GM23338 (cell line): ENCODE data around the gene PPP2R5C. TPM values are rescaled to one million over a fixed set of nuclear protein-coding genes. Genes with fewer than 3 reads are reported as not detected.

Experiments used
- ATAC-seq: fragments of 200-7000 bp; cut with Tn5 transposase; 3 replicates; pipeline ENCODE4 v1.9.1; 2020
- DNase-seq: peaks from one replicate; pipeline ENCODE4 v3.0.0-alpha.2; 2015; ENCODE audit warnings: low spot score
- H2AFZ ChIP-seq: fragments of 200-600 bp; sonication (generic); 2 replicates; pipeline ENCODE4 v1.8.0; 2016; ENCODE audit warnings: antibody characterized with exemption, mild to moderate bottlenecking, moderate library complexity
- H3F3A ChIP-seq: fragments of 200-600 bp; sonication (generic); replicated peaks from 2 replicates; pipeline ENCODE4 v1.8.0; 2017; ENCODE audit warnings: antibody characterized with exemption, mixed run types, low read depth
- H3K27ac ChIP-seq: fragments of 200-600 bp; sonication (generic); 2 replicates; pipeline ENCODE4 v1.6.1; 2016; ENCODE audit warnings: low read depth
- H3K27me3 ChIP-seq: fragments of 200-600 bp; sonication (generic); 2 replicates; pipeline ENCODE4 v1.8.0; 2016; ENCODE audit warnings: mild to moderate bottlenecking, mixed run types, moderate library complexity; ENCODE audit not compliant: insufficient read depth
- H3K36me3 ChIP-seq: fragments of 200-600 bp; sonication (generic); 2 replicates; pipeline ENCODE4 v1.8.0; 2016; ENCODE audit warnings: mild to moderate bottlenecking; ENCODE audit not compliant: insufficient read depth
- H3K4me1 ChIP-seq: fragments of 200-600 bp; sonication (generic); 2 replicates; pipeline ENCODE4 v1.8.0; 2016; ENCODE audit warnings: mild to moderate bottlenecking, moderate library complexity; ENCODE audit not compliant: insufficient read depth
- H3K4me2 ChIP-seq: fragments of 200-600 bp; sonication (generic); 2 replicates; pipeline ENCODE4 v1.7.1; 2017; ENCODE audit warnings: mixed run types
- H3K4me3 ChIP-seq: fragments of 200-600 bp; sonication (generic); 2 replicates; pipeline ENCODE4 v1.6.1; 2016; ENCODE audit warnings: mixed run types
- H3K79me2 ChIP-seq: fragments of 200-600 bp; sonication (generic); replicated peaks from 2 replicates; pipeline ENCODE4 v1.8.0; 2017; ENCODE audit warnings: mild to moderate bottlenecking; ENCODE audit not compliant: insufficient read depth
- H3K9me2 ChIP-seq: fragments of 200-600 bp; sonication (generic); 2 replicates; pipeline ENCODE4 v1.8.0; 2017; ENCODE audit not compliant: insufficient read depth
- H4K20me1 ChIP-seq: fragments of 200-600 bp; sonication (generic); replicated peaks from 2 replicates; pipeline ENCODE4 v1.8.0; 2017; ENCODE audit warnings: mild to moderate bottlenecking; ENCODE audit not compliant: insufficient read depth
- H3K27ac Mint-ChIP-seq: 2 replicates; pipeline ENCODE4 v1.8.0; 2020; ENCODE audit warnings: inconsistent platforms, mild to moderate bottlenecking, moderate library complexity, mixed read lengths
- H3K27me3 Mint-ChIP-seq: 3 replicates; pipeline ENCODE4 v1.8.0; 2022; ENCODE audit warnings: low read depth, mild to moderate bottlenecking, moderate library complexity, mixed read lengths, inconsistent platforms; ENCODE audit not compliant: insufficient read depth, poor library complexity
- H3K36me3 Mint-ChIP-seq: 3 replicates; pipeline ENCODE4 v1.8.0; 2021; ENCODE audit warnings: low read depth, mild to moderate bottlenecking, inconsistent platforms, moderate library complexity, mixed read lengths
- H3K4me1 Mint-ChIP-seq: 3 replicates; pipeline ENCODE4 v1.8.0; 2020; ENCODE audit warnings: mild to moderate bottlenecking, inconsistent platforms, mixed read lengths
- H3K4me3 Mint-ChIP-seq: 3 replicates; pipeline ENCODE4 v1.8.0; 2021; ENCODE audit warnings: moderate library complexity, mild to moderate bottlenecking, inconsistent platforms, mixed read lengths
- H3K9me3 Mint-ChIP-seq: 3 replicates; pipeline ENCODE4 v1.8.0; 2020; ENCODE audit warnings: moderate library complexity, mild to moderate bottlenecking, inconsistent platforms, mixed read lengths
- CREB1 ChIP-seq: fragments of 250-450 bp; sonication (Bioruptor Pico); IDR thresholded peaks from 2 replicates; pipeline ENCODE4 v1.5.0; 2020; ENCODE audit warnings: low read depth, mild to moderate bottlenecking, moderate library complexity
- CTCF ChIP-seq, 2 experiments: fragments of 200-600 bp in 1 of 2; sonication (generic) in 1 of 2; conservative IDR thresholded peaks; 2 replicates each; pipeline versions ENCODE4 v1.5.1 to v1.6.1; 2016 to 2017; ENCODE audit warnings: antibody characterized with exemption in 2 of 2, low read depth in 2 of 2, mild to moderate bottlenecking in 2 of 2, moderate library complexity in 1 of 2
- EZH2 ChIP-seq: fragments of 200-600 bp; sonication (generic); IDR thresholded peaks from one replicate; pipeline ENCODE4 v1.8.0; 2017; ENCODE audit warnings: antibody characterized with exemption, mild to moderate bottlenecking, low read depth; ENCODE audit not compliant: unreplicated experiment
- EZH2phosphoT487 ChIP-seq: fragments of 200-600 bp; sonication (generic); IDR thresholded peaks from one replicate; pipeline ENCODE4 v1.8.1; 2018; ENCODE audit warnings: antibody characterized with exemption; ENCODE audit not compliant: unreplicated experiment
- JUNB ChIP-seq: IDR thresholded peaks from one replicate; pipeline ENCODE4 v1.6.1; 2016; ENCODE audit warnings: antibody characterized with exemption; ENCODE audit not compliant: unreplicated experiment
- NANOG ChIP-seq: IDR thresholded peaks from 2 replicates; pipeline ENCODE4 v1.6.1; 2016; ENCODE audit warnings: antibody characterized with exemption, borderline replicate concordance
- REST ChIP-seq: IDR thresholded peaks from one replicate; pipeline ENCODE4 v1.6.1; 2018; ENCODE audit warnings: antibody characterized with exemption; ENCODE audit not compliant: unreplicated experiment
- STAT1 ChIP-seq: IDR thresholded peaks from one replicate; pipeline ENCODE4 v1.6.1; 2016; ENCODE audit warnings: antibody characterized with exemption; ENCODE audit not compliant: unreplicated experiment
- ZNF114 ChIP-seq: fragments of 250-450 bp; sonication (Bioruptor Pico); IDR thresholded peaks from 2 replicates; pipeline ENCODE4 v1.5.0; 2020; ENCODE audit warnings: mild to moderate bottlenecking, moderate library complexity
- ZNF331 ChIP-seq: fragments of 250-450 bp; sonication (Bioruptor Pico); IDR thresholded peaks from 2 replicates; pipeline ENCODE4 v1.5.0; 2020; ENCODE audit warnings: low read depth, mild to moderate bottlenecking, moderate library complexity
- polyA plus RNA-seq: library from polyadenylated mRNA; unstranded; fragments of >200 nt; fragmentation: Nextera tagmentation; extraction: Ambion mirVana; gene quantifications from 2 replicates; pipeline ENCODE4 v1.2.1, GENCODE V29; 2016
- total RNA-seq: library from RNA; depleted of rRNA; stranded (reverse); fragments of >200 nt; shearing (Covaris generic); gene quantifications from 2 replicates; pipeline ENCODE4 v1.2.3, GENCODE V29; 2014

Gene PPP2R5C
- total and polyA plus RNA-seq, 2 experiments from 2014 or later: 75.4 to 79.7 TPM

GRCh38 chr14:101820283-101820798, 58.8 kb downstream of the PPP2R5C start:
- H3K9me3 Mint-ChIP-seq: no peaks in the 10 kb centered on the region
- peaks cover under 1% of the 10 kb centered on the region; the same call in 1 of the 3 replicates for H3K36me3 Mint-ChIP-seq
- DNase-seq (no peak), ATAC-seq (no peak)
- no peaks in the 10 kb centered on the region for H3K9me2 ChIP-seq
- no peak overlapping the region for H3K4me3 ChIP-seq
- H3K27ac ChIP-seq: no peak overlapping the region
- peaks cover 46% of the 10 kb centered on the region for H4K20me1 ChIP-seq
- TF ChIP-seq STAT1 (no peak), CREB1 (no peak), EZH2 (no peak), JUNB (no peak), ZNF331 (no peak), EZH2phosphoT487 (no peak), NANOG (no peak), REST (no peak), ZNF114 (CRISPR knock-in tag) (no peak), CTCF (conservative IDR thresholded peaks at IDR 0.05; ENCODE audit: low read depth in 2 of 2) (no peak)
- no peaks in the 10 kb centered on the region for H3K27me3 ChIP-seq
- H3K4me1 ChIP-seq: no peaks in the 10 kb centered on the region
- H3F3A ChIP-seq: no peaks in the 10 kb centered on the region
- peaks cover 2% of the 10 kb centered on the region; the same call in 1 of the 3 replicates for H3K4me1 Mint-ChIP-seq
- peaks cover 3% of the 10 kb centered on the region; the same call in 1 of the 2 replicates for H3K36me3 ChIP-seq
- no peak overlapping the region for H3K4me3 Mint-ChIP-seq
- no peak overlapping the region for H3K4me2 ChIP-seq
- no peak overlapping the region for H2AFZ ChIP-seq
- no peaks in the 10 kb centered on the region for H3K27me3 Mint-ChIP-seq
- H3K79me2 ChIP-seq: peaks cover 79% of the 10 kb centered on the region
- H3K27ac Mint-ChIP-seq: no peak overlapping the region

GRCh38 chr14:101821528-101821927, 60.0 kb downstream of the PPP2R5C start:
- ATAC-seq: no peak
- Histone ChIP-seq H3K27me3 (no peaks in the 10 kb centered on the region), H2AFZ (no peak overlapping the region), H3K9me2 (no peaks in the 10 kb centered on the region), H3K4me1 (no peaks in the 10 kb centered on the region), H3K36me3 (peaks cover 3% of the 10 kb centered on the region; the same call in 1 of the 2 replicates), H3K27ac (no peak overlapping the region), H3K79me2 (peaks cover 79% of the 10 kb centered on the region), H3F3A (no peaks in the 10 kb centered on the region), H3K4me2 (no peak overlapping the region), H3K4me3 (no peak overlapping the region), H4K20me1 (peaks cover 36% of the 10 kb centered on the region)
- no peak for DNase-seq
- TF ChIP-seq EZH2phosphoT487 (no peak), ZNF331 (no peak), STAT1 (no peak), JUNB (no peak), CREB1 (no peak)
- Mint-ChIP-seq H3K27ac (no peak overlapping the region), H3K36me3 (peaks cover 7% of the 10 kb centered on the region), H3K9me3 (no peaks in the 10 kb centered on the region), H3K27me3 (no peaks in the 10 kb centered on the region), H3K4me3 (no peak overlapping the region), H3K4me1 (peaks cover 2% of the 10 kb centered on the region; the same call in 1 of the 3 replicates)
